ENCODE measurements around the gene ACOT11.

Gene ACOT11

DNA sequence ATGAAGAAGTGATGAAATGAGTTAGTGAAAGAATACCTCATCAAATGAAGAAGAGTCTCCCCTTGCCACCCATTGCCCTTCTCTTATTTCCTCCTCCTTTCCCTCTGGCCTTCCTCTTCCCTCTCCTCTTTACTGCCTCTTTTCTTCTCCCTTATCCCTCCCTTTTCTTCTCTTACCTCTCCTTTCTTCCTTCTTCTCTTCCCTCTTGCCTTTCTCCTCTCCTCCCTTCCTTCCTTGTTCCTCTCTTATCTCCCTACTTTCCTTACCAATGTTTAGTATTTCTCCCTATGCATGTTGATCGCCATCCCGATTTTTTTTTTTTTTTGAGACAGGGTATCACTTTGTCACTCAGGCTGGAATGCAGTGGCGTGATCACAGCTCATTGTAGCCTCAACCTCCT lies 102.4 kb downstream of the ACOT11 start:
- no peak for DNase-seq

DNA sequence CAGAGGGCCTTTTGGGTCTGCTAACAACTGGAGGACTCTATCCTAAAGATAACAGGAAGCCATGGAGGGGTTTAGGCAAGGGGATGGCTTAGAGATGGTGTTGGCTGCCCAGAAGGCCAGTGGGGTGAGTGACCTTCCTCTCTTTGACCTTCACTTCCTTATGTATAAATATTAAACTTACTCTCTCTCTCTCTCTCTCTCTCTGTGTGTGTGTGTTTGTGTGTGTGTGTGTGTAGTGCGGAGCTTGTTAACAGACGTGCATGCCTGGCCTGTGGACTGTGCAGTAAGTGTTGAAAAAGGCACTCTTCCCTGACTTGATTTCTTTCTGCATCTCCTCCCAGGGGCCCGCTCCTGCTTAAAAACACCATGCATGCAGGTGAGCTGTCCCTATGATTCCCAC lies 103.6 kb downstream of the ACOT11 start:
- DNase-seq: no peak

DNA sequence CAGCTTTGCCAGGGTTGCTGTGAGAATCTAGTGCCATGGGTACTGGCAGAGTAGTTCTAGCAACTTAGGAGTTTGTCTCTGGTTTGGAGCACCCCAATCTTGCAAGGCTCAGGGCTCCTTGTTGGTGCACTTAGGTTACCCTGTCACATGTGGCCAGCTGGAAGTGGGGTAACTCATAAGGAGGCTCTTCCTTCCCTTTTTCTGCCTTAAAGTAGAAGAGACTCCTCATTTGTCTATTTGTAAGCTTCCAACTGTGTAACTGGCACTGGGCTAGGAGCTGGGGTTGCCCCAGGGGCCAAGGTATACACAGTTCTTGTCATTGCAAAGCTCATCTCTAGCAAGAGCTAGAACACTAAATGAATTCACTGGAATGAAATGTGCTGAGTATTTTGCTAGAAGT lies 104.1 kb downstream of the ACOT11 start:
- DNase-seq: no peak

DNA sequence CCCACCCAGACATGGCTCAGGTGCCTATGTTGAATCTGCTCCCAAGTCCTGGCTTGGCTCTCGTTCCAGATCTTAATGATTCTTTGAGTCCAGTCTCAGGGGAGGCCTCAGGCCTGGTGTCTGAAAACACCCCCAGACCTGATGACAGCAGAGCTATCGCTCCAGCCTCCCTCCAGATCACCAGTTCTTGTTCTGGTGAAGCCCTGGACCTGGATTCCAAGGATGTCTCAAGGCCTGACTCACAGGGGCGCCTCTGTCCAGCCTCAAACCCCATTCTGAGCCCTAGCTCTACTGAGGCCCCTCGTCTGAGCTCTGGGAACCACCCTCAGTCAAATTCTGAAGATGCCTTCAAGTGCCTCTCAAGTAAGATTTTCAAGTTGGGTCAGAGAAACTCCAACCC lies 105.0 kb downstream of the ACOT11 start:
- DNase-seq: no peak

DNA sequence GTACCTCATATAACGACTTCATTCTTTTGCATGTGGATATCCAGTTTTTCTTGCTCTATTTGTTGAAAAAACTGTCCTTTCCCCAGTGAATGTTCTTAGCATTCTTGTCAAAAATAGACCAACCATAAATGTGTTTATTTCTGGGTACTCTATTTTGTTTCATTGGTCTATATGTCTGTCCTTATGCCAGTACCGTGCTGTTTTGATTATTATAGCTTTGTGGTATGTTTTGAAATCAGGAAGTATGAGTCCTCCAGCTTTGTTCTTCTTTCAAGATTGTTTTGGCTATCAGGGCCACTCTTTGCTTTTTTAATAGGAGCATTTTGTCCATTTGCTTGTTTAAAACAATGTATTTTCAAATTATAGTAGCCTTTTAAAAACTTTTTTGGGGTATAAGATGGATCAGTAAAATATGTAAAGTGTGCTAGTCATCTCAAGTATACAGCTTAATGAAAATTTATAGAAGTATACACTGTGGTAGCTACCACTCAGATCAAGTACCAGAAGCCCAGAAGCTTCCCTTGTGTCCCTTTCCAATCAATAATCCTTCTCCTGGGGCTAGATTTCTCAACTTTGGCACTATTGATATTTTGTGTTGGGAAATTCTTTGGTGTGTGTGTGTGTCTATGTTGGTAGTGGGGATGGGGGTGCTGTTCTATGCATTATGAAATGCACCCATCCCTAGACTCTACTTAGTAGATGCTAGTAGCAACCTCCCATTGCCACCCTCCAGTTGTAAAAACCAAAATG lies 110.3 kb downstream of the ACOT11 start:
- no peak for DNase-seq

Data from left hindlimb (tissue), 1 donor.